Central memory CD8-positive, alpha-beta T cell (primary cell): Measurements from ENCODE around the gene HOXA3.

Experiments
- ATAC-seq: fragments of 150-1000 bp; cut with Tn5 transposase; replicated peaks from 2 replicates; pipeline ENCODE4 v1.10.0; 2022; ENCODE audit warnings: mild to moderate bottlenecking, moderate FRiP score, moderate number of reproducible peaks; ENCODE audit not compliant: poor library complexity, severe bottlenecking; ENCODE audit errors: extremely low read depth
- DNase-seq, 2 donors: peaks; one replicate each; pipeline ENCODE4 v3.0.0; 2021; ENCODE audit warnings: low spot score in 2 of 2
- H3K27ac Mint-ChIP-seq: one replicate; pipeline ENCODE4 v1.8.0; 2022; ENCODE audit warnings: low read depth, mild to moderate bottlenecking, moderate library complexity, mixed read lengths
- H3K27me3 Mint-ChIP-seq: one replicate; pipeline ENCODE4 v1.8.0; 2022; ENCODE audit warnings: mixed read lengths
- H3K36me3 Mint-ChIP-seq: one replicate; pipeline ENCODE4 v1.8.0; 2022; ENCODE audit warnings: mild to moderate bottlenecking, moderate library complexity, mixed read lengths; ENCODE audit not compliant: insufficient read depth
- H3K4me1 Mint-ChIP-seq: one replicate; pipeline ENCODE4 v1.8.0; 2022; ENCODE audit warnings: mixed read lengths
- H3K4me3 Mint-ChIP-seq: one replicate; pipeline ENCODE4 v1.8.0; 2022; ENCODE audit warnings: mild to moderate bottlenecking, moderate library complexity, mixed read lengths
- H3K9me3 Mint-ChIP-seq: one replicate; pipeline ENCODE4 v1.8.0; 2022; ENCODE audit warnings: mixed read lengths

The HOXA3 gene

DNA sequence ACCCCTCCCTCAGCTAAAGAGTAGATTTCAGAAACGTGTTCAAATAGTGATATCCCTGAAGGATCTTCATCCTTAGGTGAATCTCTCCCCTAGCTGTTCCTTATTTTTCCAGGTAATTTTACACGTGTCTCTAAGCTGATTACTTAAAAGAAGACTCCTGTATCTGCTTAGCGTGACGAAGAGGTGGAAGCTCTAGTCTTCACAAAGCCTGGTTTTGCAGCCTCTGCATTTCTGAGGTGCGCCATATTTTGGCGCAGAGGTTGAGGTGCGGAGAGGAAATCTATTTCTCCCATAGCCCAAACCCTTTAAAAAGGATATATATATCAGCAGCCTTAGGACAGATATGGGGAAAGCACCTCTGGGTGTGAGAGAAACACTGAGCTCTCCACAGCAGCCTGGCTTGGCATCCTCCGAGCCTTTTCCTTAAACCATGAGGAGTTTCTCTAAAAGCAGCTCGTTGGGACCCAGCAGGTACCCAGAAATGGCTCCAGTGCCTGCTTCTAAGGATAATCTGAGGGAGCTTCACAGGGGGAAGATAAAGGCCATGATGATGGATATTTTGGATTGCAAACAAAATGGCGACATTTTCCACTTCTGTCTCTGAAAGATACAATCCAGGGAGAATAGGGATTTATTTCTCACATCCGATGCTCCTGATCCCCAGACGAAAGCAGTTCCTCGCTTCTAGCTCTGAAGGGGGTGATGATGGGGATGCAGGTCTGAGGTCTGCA, 46.9 kb downstream of the HOXA3 start:
- DNase-seq: no peak
- Mint-ChIP-seq H3K36me3 (peaks cover 4% of the 10 kb centered on the region), H3K4me1 (peaks cover 23% of the 10 kb centered on the region), H3K4me3 (no peak overlapping the region), H3K9me3 (no peaks in the 10 kb centered on the region), H3K27me3 (peaks cover 43% of the 10 kb centered on the region), H3K27ac (no peak overlapping the region)
- no peak for ATAC-seq

DNA sequence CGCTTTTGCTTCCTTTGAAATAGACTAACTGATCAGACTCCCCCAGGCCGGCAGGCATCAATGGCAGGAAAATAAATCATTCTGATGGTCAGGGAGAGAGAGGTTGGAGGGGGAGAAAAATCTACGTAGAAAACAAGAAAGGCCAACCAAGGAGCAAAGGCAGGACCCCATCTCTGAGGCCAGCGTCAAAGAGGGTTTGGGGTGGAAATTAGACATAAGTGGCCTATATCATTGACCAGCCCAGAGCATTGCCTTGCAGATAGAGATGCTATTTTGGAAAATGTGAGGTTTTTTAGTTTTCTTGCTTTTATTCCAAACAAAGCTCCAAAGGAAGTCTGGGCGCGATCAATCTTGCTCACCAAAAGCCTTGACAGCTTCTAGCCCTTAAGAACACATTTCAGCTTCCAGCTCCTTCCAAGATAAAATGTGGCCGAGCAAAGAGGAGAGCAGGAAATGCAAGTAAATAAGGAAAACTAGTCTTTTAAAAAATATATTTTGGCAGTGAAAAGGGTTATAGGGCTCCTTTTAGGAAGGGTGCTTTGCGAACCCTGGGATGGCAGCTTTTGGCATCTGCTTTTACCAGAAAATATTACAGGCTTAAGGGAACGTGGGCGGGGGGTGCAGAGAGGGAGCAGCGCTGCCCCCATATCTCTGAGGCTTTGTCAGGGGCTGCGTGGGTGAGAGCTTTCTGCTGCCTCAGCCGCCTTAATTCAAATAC, 47.9 kb downstream of the HOXA3 start:
- Mint-ChIP-seq H3K36me3 (peaks cover 7% of the 10 kb centered on the region), H3K27me3 (peaks cover 53% of the 10 kb centered on the region), H3K9me3 (no peaks in the 10 kb centered on the region), H3K4me1 (peaks cover 23% of the 10 kb centered on the region), H3K4me3 (no peak overlapping the region), H3K27ac (no peak overlapping the region)
- DNase-seq (no peak), ATAC-seq (no peak)

DNA sequence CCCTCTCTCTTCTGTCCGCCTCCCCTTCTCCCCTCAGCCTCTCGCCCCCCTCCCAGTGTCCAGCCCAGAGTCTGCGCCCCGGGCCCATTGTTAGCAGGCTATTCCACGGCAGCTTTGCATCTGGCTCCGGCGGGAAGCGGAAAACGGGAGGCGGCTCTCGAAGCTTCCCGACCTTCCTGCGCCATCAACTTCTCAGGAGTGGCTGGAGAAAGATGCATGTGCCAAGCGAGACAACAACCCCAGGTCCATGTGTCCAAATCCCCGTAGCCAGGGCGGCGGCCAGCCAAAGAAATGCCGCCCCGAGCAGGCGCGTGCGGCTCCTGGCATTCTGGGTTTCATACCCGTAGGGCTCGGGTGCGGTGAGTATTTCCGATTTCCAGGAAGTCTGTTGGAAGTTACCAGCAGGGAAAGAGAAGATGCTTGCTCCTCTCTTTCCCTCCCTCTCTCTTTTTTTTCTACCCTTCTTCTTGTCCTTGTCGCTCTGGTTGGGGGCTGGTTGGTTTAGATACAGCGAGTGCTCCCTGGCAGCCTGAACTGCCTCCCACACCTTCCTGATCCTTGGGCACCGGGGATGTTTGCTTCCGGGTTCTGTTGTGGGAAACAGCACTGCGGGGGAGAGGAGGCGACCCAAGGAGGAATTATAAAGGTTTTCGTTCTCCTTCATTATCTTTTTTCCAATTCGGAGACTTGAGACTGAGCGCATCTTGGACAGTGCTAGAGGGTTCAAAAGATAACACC, 48.7 kb downstream of the HOXA3 start:
- H3K36me3 Mint-ChIP-seq: peaks cover 7% of the 10 kb centered on the region
- peak overlapping the region; percentile 9 for H3K4me3 Mint-ChIP-seq
- ATAC-seq (no peak), DNase-seq (no peak)
- peaks cover 61% of the 10 kb centered on the region for H3K27me3 Mint-ChIP-seq
- peaks cover 23% of the 10 kb centered on the region for H3K4me1 Mint-ChIP-seq
- no peaks in the 10 kb centered on the region for H3K9me3 Mint-ChIP-seq
- no peak overlapping the region for H3K27ac Mint-ChIP-seq

DNA sequence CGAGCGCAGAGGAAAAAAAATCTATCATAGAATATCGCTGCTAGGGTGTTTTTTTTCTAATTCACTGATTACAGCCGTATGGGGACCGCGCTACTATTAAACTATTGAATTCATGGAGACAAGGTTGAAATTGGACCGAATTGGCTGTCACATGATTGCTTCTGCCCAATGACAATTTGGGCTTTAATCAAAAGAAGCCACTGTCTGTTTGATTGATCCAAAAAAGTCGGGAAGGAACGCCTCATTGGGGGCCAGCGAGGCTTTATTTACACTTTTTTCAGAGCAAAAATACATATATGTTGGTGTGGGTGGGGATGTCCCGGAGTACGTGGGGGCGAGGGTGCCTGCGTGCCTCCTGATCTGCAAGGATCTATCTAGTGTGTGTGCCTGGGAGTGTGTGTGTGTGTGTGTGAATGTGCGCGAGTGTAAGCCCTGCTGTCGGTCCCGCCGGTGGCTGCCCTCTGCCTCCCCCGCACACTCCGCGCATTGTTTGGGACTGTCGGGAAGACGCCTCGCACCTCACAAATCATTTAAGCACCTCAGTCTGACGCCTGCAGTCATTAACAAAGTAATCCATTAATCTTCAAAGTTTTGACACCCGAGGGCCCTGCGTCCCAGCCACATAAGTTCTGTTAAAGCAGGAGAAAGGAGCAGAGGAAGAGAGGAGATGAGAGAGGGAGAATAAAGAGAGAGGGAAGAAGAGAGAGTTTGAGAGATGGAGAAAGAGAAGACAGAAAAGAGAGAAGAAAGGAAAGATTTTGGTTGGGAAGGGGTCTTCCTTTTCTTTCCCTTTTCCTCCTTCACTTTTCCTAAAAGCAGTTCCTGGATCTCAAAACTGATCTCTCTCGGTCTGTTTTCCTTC, 49.6 kb downstream of the HOXA3 start, which contains the start of gene HOXA2:
Gene HOXA2, minus strand, starts transcription at position 103 of the 862 bp plus-strand sequence. CDS start 183 bp downstream, outside the sequence.
- H3K27me3 Mint-ChIP-seq: peaks cover 63% of the 10 kb centered on the region
- no peak for ATAC-seq
- peaks cover 25% of the 10 kb centered on the region for H3K4me1 Mint-ChIP-seq
- H3K4me3 Mint-ChIP-seq: peak within 1 kb of the TSS; percentile 9
- DNase-seq: no peak
- H3K9me3 Mint-ChIP-seq: no peaks in the 10 kb centered on the region
- no peak within 1 kb of the TSS for H3K27ac Mint-ChIP-seq
- peaks cover 9% of the 10 kb centered on the region for H3K36me3 Mint-ChIP-seq

DNA sequence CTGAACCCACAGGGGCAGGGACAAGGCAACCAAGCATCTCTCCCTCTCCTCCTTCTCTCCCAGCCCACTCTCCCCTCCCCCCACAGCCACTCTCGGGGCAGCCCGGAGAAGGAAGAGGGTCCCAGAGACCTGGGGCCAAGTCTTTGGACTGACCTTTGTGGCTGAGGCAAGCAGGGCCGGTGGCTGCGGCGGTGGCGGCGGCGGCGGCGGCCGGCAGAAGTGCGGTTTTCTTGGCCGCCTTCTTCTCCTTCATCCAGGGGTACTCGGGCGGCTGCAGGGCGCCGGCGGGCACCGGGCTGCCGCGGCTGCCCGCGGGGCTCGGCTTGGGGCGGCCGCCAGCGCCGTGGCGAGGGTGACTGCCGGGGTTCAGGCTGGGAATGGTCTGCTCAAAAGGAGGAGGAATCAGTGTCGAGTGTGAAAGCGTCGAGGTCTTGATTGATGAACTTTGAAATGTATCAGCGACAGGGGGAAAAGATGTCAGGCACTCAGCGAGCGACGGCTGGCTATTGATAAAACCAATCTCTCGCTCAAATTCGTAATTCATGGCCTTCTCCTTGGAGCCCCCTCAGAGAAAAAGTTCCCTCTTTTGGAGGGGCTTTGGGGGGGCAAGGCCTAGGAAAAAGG, 50.3 kb downstream of the HOXA3 start:
- H3K27me3 Mint-ChIP-seq: peaks cover 63% of the 10 kb centered on the region
- H3K27ac Mint-ChIP-seq: no peak overlapping the region
- H3K4me3 Mint-ChIP-seq: no peak overlapping the region
- H3K9me3 Mint-ChIP-seq: no peaks in the 10 kb centered on the region
- DNase-seq (no peak), ATAC-seq (no peak)
- peaks cover 9% of the 10 kb centered on the region for H3K36me3 Mint-ChIP-seq
- peaks cover 33% of the 10 kb centered on the region for H3K4me1 Mint-ChIP-seq

DNA sequence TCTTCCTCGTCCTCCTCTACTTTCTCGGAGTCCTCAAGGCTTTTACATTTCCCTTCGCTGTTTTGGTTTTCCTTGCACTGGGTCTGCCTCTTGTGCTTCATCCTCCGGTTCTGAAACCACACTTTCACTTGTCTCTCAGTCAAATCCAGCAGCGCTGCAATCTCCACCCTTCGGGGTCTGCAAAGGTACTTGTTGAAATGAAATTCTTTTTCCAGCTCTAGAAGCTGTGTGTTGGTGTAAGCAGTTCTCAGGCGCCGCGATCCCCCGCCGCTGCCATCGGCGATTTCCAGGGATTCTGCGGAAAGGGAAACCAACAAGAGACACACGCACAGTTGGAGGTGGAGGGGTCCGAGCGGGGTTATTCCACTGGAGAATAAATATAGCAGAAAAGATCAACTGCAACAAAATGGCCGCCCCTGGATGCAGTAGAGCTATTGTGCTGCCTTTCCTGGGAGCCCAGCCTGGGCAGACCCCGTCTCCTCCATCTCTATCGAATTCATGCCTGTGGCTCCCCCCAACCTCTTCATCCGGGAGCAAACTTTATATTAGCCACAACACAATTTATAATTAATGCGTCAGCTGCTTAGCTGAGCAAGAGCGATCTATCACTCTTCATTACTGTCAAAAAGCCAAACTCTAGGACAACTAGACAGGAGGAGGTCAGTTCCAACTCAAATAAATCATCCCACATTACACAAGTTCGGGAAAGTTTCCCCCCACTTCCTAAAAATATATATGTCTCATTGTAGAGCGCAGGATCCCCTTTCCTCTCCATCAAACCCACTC, 51.0 kb downstream of the HOXA3 start:
- Mint-ChIP-seq H3K27ac (no peak overlapping the region), H3K27me3 (peaks cover 63% of the 10 kb centered on the region), H3K36me3 (peaks cover 9% of the 10 kb centered on the region), H3K4me1 (peaks cover 36% of the 10 kb centered on the region), H3K4me3 (no peak overlapping the region), H3K9me3 (no peaks in the 10 kb centered on the region)
- ATAC-seq (no peak), DNase-seq (no peak)

DNA sequence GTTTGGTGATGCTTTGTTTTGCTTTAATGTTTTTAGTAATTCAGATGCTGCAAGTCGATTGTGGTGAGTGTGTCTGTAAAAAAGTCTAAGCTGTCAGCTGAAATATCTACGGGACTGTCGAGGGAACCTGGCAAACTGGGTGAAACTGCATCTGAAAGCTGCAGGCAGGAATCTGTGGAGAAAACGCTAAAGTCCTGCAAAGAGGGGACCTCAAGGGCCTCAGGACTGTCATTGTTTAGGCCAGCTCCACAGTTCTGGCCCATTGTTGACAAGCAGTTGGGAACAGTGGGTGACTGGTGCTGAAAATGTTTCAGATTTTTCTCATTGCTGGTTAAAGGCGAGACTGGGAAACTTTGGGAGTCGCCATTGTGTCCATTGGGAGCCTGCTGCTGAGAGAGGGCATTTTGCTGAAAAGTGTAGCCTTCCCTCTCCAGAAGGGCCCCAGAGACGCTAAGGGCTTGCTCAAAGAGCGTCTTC, 51.7 kb downstream of the HOXA3 start:
- Mint-ChIP-seq H3K36me3 (peaks cover 11% of the 10 kb centered on the region), H3K4me3 (no peak overlapping the region), H3K9me3 (no peaks in the 10 kb centered on the region), H3K4me1 (peaks cover 36% of the 10 kb centered on the region), H3K27me3 (peaks cover 63% of the 10 kb centered on the region), H3K27ac (no peak overlapping the region)
- DNase-seq: no peak
- ATAC-seq: no peak

DNA sequence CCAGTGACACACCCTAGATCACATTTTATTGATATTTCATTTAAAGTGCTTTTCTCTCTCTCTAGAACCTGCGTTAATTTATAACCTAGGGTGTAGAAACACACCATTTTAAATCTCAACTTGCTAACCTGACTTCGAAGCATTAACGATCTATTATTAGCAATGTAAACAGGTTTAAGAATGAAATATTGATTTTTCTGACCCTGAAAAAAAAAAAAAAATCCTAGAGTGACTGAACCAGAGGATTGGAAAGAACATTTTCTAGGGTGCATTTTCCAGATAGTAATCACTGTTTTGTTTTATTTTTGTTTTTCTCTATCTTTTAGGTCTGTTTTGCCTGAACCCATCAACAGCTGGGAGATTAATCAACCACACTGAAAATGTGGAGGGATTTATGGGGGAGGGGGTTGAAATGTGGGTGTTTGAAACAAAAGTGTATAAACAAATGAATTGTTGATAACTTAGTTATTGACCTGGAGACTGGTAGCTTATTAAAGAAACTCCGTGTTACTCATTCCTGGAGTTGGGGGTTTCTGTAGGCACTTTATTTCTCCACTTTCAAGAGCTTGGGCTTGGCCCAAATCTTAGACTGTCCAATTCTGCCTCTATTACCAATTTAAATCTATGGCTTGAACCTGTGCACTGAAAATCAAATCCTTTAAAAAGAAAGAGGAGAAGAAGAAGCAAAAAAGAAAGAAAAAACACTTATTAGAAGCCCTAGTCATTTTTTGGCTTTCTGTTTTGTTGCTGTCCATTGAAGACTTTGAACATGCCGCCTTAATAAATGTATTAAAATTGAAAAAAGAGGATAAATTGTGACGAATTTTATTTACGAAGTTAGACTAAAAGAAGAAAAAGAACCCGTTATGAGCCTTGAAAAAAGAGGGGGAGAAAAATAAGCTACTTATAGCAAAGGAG, 52.7 kb downstream of the HOXA3 start:
- H3K4me3 Mint-ChIP-seq: no peak overlapping the region

DNA sequence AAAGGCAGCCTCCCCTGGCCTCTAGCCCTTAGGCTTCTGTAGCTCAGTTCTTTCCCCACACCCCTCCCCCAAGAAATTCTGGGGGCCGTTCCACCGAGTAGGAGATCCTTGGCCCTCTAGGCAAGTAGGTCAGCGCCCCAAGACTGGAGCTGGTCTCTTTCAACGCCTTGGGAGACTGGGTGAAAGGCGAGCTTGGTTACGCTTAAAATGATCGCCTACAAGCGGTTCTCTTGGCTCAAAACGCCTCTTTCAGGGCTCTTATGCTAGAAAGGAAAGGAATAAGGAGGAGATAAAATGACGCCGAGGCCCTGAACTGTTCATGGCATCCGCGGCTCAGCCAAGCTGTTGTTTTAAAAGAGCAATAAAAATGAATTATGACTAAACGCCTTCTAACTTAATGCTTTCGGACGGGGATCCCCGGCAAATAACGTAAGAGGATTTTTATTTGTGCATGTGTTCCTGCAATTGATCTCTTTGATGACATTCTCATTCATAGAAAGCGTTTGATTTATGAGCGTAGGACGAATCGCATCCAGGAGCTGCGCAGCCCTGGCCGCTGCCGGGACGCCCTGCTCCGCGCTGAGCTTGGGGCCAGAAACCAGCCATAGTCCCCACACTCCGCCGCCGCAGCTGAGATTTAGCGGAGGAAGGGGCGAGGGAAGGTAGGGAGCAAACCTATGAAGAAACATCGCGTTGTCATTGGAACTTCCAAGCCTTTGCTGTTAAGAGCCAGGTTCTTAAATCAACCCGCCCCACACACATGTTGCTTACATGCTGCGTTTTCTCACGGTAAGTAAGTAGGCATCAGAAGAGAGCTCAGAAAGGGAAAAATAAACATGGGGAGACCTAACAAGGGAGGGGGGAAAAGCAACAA, 53.6 kb downstream of the HOXA3 start:
- peak overlapping the region; percentile 12 for H3K4me3 Mint-ChIP-seq
- H3K27me3 Mint-ChIP-seq: peaks cover 72% of the 10 kb centered on the region
- no peak for ATAC-seq

More for the DNA sequence above, 52.7 kb downstream of the HOXA3 start:
- Mint-ChIP-seq H3K36me3 (peaks cover 16% of the 10 kb centered on the region), H3K27me3 (peaks cover 72% of the 10 kb centered on the region), H3K4me1 (peaks cover 46% of the 10 kb centered on the region), H3K27ac (no peak overlapping the region), H3K9me3 (no peaks in the 10 kb centered on the region)
- DNase-seq (no peak), ATAC-seq (no peak)

More for the DNA sequence above, 53.6 kb downstream of the HOXA3 start:
- Mint-ChIP-seq H3K36me3 (peaks cover 18% of the 10 kb centered on the region), H3K4me1 (peaks cover 52% of the 10 kb centered on the region), H3K9me3 (no peaks in the 10 kb centered on the region), H3K27ac (no peak overlapping the region)
- DNase-seq: no peak
